Renal cortex interstitium (tissue), 11 donors: ENCODE data around the gene RABGAP1L. TPM values are rescaled to one million over a fixed set of nuclear protein-coding genes. Genes with fewer than 3 reads are reported as not detected.

Experiments
- DNase-seq, 11 donors: peaks; one replicate each; pipeline ENCODE4 v3.0.0-alpha.2; 2013; ENCODE audit warnings: low read depth in 9 of 11, low spot score in 4 of 11; ENCODE audit errors: extremely low read depth in 1 of 11
- polyA plus RNA-seq, 3 donors: library from polyadenylated mRNA; unstranded; fragments of 120-200 nt; gene quantifications; one replicate each; pipeline ENCODE4 v1.2.1, GENCODE V29; 2013; ENCODE audit not compliant: insufficient read length in 3 of 3

The RABGAP1L gene
- polyA plus RNA-seq, 3 donors: 25.2 to 31.2 (median 30.0) TPM

- DNase-seq: no peak
Observed at GRCh38 chr1:174746024-174746808, 586.9 kb downstream of the RABGAP1L start.

DNA sequence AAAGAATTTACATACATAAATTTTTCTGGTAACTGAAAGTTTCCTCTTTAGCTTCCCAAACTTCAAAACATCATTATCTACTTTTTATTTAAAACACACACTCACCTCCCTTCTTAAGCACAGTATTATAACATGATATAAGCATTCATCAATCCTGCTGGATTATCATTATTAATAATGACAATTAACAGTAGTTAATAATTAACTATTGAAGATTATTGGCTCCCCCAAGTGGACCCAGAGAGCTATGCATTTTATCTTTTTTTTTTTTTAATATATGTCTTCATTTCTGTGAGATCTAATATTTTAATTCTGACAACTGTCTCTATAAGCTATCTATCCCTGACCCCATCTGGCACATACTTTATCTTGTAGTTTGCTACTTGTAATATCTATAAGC lies 588.3 kb downstream of the RABGAP1L start:
- DNase-seq: no peak

- DNase-seq: no peak
Observed at GRCh38 chr1:174748586-174748985, 589.3 kb downstream of the RABGAP1L start.

GRCh38 chr1:174753131-174753530 lies 593.8 kb downstream of the RABGAP1L start:
- no peak for DNase-seq

GRCh38 chr1:174761335-174761734 lies 602.0 kb downstream of the RABGAP1L start:
- no peak for DNase-seq

DNA sequence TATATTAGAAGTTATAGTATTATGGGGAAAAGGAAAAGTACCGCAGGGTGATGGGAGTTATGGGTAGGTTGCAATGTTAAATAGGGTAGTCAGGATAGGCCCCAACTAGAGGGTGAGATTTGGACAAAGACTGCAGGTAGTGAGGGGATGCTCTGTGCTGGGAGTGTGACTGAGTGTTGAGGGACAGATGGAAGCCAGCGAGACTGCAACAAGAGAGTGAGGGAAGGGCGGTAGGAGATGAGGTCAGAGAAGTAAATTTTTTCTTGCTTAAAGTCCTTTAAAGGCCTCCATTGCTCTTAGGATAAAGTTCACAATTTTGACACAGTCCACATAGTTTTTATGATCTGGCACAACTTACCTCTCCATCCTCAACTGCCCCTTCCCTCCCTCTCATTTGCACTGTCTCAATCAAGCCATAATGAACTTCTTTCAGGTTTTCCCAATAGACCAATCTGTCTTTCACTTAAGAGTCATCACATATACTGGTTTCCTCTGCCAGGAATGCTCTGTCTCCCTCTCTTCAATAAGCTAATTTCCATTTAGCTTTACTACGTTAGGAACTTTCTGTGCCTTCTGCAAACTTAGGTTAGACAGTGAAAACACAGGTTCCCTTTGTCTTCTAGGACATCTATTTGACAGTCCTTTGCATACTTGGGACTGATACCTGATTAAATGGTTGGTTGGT lies 602.7 kb downstream of the RABGAP1L start:
- DNase-seq: no peak

DNA sequence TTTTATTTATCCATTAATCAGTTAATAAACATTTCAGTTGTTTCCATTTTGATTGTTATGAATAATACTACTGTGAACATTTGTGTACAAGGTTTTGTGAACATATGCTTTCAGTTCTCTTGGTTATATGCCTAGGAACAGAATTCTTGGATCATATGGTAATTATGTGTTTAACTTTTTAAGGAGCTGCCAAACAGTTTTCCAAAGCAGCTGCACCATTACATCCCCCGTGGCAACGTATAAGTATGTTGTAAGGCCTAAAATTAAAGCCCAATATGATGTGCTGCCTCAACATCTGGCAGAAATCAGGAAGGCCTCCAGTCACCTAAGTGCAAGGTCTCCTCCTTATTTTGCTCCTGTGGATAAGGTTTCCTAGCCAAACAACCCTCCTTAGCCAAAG lies 604.9 kb downstream of the RABGAP1L start:
- DNase-seq: no peak

DNA sequence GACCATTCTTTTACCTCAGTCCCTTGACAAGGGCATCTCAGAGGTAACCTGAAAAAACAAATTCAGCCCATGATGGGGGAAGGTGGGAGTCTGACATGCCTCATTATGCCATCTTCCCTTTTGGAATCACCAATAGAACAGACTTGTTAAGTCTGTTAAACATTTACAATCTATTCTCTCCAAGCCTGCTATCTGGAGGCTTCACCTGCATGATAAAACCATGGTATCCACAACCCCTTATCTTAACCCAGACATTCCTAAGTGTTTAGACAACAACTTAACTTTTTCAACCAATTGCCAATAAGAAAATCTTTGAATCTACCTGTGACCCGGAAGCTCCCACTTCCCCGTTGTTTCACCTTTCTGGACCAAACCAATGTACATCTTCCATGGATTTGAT lies 607.4 kb downstream of the RABGAP1L start:
- DNase-seq: no peak

DNA sequence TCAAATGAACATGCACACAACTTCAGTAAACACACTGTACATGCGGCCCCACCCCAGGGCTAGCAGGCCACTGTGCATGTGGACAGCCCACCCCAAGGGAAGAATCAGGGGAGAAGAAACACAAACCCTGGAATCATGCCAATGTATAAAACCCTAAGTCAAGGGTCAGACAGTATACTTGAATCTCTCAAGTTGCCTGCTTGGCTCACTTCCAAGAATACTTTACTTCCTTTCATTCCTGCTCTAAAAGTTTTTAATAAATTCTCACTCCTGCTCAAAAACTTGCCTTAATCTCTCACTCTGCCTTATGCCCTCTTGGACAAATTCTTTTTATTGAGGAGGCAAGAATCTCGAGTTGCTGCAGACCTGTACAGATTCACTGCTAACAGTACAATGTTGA lies 609.2 kb downstream of the RABGAP1L start:
- DNase-seq: no peak

DNA sequence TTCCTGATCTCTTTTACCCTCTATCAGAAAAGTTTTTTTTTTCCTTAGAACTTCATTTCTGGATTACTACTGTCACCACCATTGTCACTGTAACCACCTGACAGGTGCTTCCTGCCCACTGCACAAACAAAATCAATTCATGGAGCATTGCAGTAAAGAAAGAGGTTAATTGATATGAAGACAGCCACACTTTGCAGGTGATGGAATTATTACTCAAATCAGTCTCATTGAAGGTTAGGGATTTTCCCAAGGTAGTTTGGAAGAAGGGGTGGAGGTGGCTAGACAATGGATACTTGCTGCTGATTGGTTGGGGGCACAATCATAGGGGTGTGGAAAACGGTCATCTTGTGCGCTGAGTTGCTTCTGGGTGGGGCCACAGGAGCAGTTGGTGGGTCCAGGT lies 609.6 kb downstream of the RABGAP1L start:
- DNase-seq: no peak

DNA sequence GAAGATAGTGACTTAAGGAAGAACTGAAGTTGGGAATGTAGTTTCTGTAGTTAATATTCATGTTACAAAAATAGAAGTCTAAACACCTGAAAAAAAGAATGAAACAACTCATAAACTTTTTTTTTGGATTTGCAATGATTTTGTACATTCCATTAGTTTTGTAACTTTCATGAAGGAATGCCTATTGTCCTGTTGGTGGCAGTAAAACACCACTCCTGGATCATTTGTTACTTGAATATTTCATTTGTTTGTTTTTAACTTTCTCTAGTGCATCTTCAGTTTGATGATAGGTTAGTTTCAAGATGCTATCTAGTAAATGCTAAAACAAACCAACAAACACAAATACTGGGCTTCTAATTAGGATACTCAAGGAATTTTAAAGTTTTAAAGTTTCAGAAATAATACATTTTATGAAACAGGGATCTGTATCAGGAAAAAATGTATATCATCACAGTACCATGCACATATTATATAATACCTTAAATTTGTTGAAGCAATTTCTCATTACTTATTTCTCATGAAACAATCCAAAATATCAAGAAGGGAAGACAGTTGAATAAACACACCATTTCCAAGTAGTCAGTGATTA lies 610.7 kb downstream of the RABGAP1L start:
- peak; percentile 19 to 70 (median 39) for DNase-seq

DNA sequence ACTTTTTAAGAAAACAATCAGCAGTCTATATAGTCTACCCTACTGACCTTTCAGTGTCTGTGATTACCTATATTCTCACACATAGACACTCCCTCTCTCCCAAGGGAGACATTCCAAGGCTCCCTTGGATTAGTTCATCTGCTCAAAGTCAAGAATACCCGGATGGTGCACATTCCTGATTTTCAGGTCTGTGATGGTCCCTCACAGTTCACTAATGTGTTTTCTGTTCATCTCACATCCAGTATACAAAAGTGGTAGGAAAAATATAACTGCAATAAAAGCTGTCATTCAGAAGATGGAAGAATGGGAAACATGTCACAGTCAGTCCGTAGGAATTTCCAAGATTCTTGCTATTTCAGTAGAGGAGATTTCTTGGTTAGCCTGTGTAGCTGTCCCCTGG lies 616.3 kb downstream of the RABGAP1L start:
- no peak for DNase-seq

GRCh38 chr1:174777262-174777661 lies 617.9 kb downstream of the RABGAP1L start:
- no peak for DNase-seq

- DNase-seq: no peak
Observed at GRCh38 chr1:174785510-174785909, 626.2 kb downstream of the RABGAP1L start.

DNA sequence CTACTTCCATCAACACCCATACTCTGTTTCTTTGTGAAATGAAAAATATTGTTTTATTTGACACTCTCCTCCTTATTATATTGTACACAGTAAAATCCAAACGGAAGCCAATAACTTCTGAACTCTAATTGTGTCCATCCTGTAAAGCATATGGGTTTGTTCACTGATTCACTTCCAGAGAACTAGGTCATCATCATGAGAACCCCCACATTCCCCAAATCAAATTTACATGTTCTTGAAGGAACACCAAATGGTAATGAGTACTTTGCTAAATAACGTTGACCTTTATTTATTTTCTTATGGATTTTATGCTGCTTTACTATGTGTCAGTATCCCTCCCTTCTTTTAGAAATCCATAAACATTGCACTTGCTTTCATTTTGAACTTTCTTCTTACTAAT lies 627.0 kb downstream of the RABGAP1L start:
- no peak for DNase-seq

- no peak for DNase-seq
Observed at GRCh38 chr1:174786760-174787159, 627.4 kb downstream of the RABGAP1L start.

DNA sequence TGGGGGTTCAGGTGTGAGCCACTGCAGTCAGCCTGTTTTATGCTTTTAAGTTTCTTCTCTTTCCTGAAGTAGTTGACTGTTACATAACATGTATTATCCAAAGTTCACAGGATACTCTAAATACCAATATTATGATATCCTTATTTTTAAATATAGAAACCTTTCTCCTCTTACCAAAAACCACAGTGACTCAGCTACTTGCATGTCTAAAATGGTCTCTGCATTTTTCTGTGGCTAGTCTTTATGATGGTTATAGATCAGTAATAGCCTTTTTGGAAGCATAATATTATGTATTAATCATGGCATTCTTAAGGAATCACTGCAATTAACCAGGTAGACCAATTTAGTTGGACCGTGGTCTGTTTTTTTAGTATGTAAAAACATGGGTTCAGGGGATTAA lies 629.7 kb downstream of the RABGAP1L start:
- no peak for DNase-seq

- no peak for DNase-seq
Observed at GRCh38 chr1:174789399-174789798, 630.1 kb downstream of the RABGAP1L start.

DNA sequence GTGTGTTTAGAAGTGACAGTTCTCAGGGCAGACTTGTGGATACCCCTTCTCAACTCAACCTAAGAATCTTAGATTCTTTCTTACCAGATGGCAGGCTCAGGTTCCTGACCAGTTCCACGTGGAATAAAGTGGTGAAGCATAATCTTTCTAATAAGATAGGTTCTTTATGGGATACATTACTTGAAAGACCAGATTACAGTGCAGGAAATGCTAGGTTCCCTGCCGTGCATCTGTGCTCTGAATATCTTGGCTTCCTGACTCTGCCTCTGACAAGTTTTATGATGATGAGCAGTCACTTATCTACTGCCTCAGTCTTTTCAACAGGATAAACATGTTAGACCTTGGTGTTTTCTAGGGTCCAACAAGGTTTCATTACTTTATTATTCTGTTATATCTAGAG lies 632.5 kb downstream of the RABGAP1L start:
- DNase-seq: no peak

- DNase-seq: no peak
Observed at GRCh38 chr1:174794861-174795260, 635.5 kb downstream of the RABGAP1L start.
